Stimulated activated CD4-positive, alpha-beta T cell treated with anti-CD3 and anti-CD28 coated beads, Interleukin-1b, Interleukin-23, amount 100 ng/mL, for 24 hours (primary cell): ENCODE results near the gene ZNF610.
"Not testable (repeated sequence)": the region's sequence is repeated elsewhere in the genome, so short reads cannot be mapped to it uniquely, and the experiment has no call there.

Experiments
- DNase-seq, 4 experiments: peaks; one replicate each; pipeline ENCODE4 v3.0.0-alpha.2; 2020; ENCODE audit warnings: low read depth in 4 of 4, low spot score in 1 of 4

ZNF610 gene

GRCh38 chr19:52336117-52336790 lies at the start of gene ZNF610:
Gene ZNF610 (plus strand): TSS chr19:52336243. CDS start chr19:52349173, 12,930 bp downstream.
- peak; percentile 72 to 83 (median 80) for DNase-seq

GRCh38 chr19:52286256-52286655 lies 49.8 kb upstream of the ZNF610 start:
- no peak for DNase-seq

GRCh38 chr19:52291781-52292180 lies 44.3 kb upstream of the ZNF610 start:
- no peak for DNase-seq

- DNase-seq: not testable (repeated sequence)
These were observed 43.1 kb upstream of the ZNF610 start for GRCh38 chr19:52292946-52293345.

- DNase-seq: no peak
These were observed 39.7 kb upstream of the ZNF610 start for GRCh38 chr19:52296400-52296772.

GRCh38 chr19:52296773-52297600 lies 39.1 kb upstream of the ZNF610 start, which contains the start of gene ZNF480:
Gene ZNF480 (plus strand): TSS chr19:52297169. CDS start chr19:52300413, 3,244 bp downstream.
- DNase-seq: peak; percentile 42 to 71 (median 46)

- no peak for DNase-seq
These were observed 38.3 kb upstream of the ZNF610 start for GRCh38 chr19:52297601-52298364.

GRCh38 chr19:52307275-52307674 lies 28.8 kb upstream of the ZNF610 start:
- no peak for DNase-seq

- DNase-seq: no peak
These were observed 13.6 kb upstream of the ZNF610 start for GRCh38 chr19:52322429-52322828.

- DNase-seq: no peak
These were observed 4.3 kb upstream of the ZNF610 start for GRCh38 chr19:52331757-52332156.

GRCh38 chr19:52335768-52336116 lies 301 bp upstream of the ZNF610 start:
- DNase-seq: no peak

GRCh38 chr19:52336791-52337381 lies 843 bp downstream of the ZNF610 start:
- no peak for DNase-seq

GRCh38 chr19:52339022-52339421 lies 3.0 kb downstream of the ZNF610 start:
- not testable (repeated sequence) for DNase-seq

- peak in 2 of 4 experiments; percentile 7 to 30 for DNase-seq
These were observed 7.5 kb downstream of the ZNF610 start for GRCh38 chr19:52343548-52343947.

- DNase-seq: no peak
These were observed 9.1 kb downstream of the ZNF610 start for GRCh38 chr19:52345162-52345561.

GRCh38 chr19:52351512-52351911 lies 15.5 kb downstream of the ZNF610 start:
- DNase-seq: no peak

GRCh38 chr19:52366414-52366824 lies 30.4 kb downstream of the ZNF610 start:
- no peak for DNase-seq

GRCh38 chr19:52369559-52370340 lies 33.7 kb downstream of the ZNF610 start, which contains the start of gene ZNF880:
Gene ZNF880 (plus strand): TSS chr19:52369923. CDS start chr19:52369966, 43 bp downstream.
- peak; percentile 83 to 92 (median 90) for DNase-seq

GRCh38 chr19:52370341-52370710 lies 34.3 kb downstream of the ZNF610 start:
- DNase-seq: no peak

- no peak for DNase-seq
These were observed 55.1 kb downstream of the ZNF610 start for GRCh38 chr19:52391135-52391534.
